KMS-11 (cell line): ENCODE results near the gene CHRNA1.

ENCODE experiments used
- H2AFZ ChIP-seq: fragments of 200-600 bp; sonication (generic); 2 replicates; pipeline ENCODE4 v1.6.1; 2016; ENCODE audit warnings: antibody characterized with exemption, mixed run types, low read depth
- H3K27ac ChIP-seq: fragments of 200-600 bp; sonication (generic); 2 replicates; pipeline ENCODE4 v1.6.1; 2016; ENCODE audit warnings: mild to moderate bottlenecking, mixed run types
- H3K27me3 ChIP-seq: fragments of 200-600 bp; sonication (generic); 2 replicates; pipeline ENCODE4 v1.6.1; 2017; ENCODE audit warnings: mild to moderate bottlenecking, low read depth, mixed run types, moderate library complexity; ENCODE audit not compliant: insufficient read depth
- H3K36me3 ChIP-seq: fragments of 200-600 bp; sonication (generic); 2 replicates; pipeline ENCODE4 v1.6.1; 2017; ENCODE audit warnings: mild to moderate bottlenecking, mixed run types; ENCODE audit not compliant: insufficient read depth
- H3K4me1 ChIP-seq: fragments of 200-600 bp; sonication (generic); 2 replicates; pipeline ENCODE4 v1.6.1; 2016; ENCODE audit warnings: mild to moderate bottlenecking, low read depth, mixed run types; ENCODE audit not compliant: poor library complexity, severe bottlenecking
- H3K4me2 ChIP-seq: fragments of 200-600 bp; sonication (generic); 2 replicates; pipeline ENCODE4 v1.7.0; 2016; ENCODE audit warnings: mild to moderate bottlenecking, mixed run types
- H3K4me3 ChIP-seq: fragments of 200-600 bp; sonication (generic); IDR thresholded peaks from 2 replicates; pipeline ENCODE4 v1.6.1; 2017; ENCODE audit warnings: low read depth, low read length, mixed read lengths; ENCODE audit not compliant: insufficient read depth
- H3K79me2 ChIP-seq: fragments of 200-600 bp; sonication (generic); 2 replicates; pipeline ENCODE4 v1.6.1; 2016; ENCODE audit warnings: low read depth, mixed run types; ENCODE audit not compliant: insufficient read depth
- H3K9ac ChIP-seq: fragments of 200-600 bp; sonication (generic); 2 replicates; pipeline ENCODE4 v1.6.1; 2016; ENCODE audit warnings: mild to moderate bottlenecking, mixed run types
- H4K20me1 ChIP-seq: fragments of 200-600 bp; sonication (generic); 2 replicates; pipeline ENCODE4 v1.6.1; 2016; ENCODE audit warnings: mild to moderate bottlenecking, mixed run types; ENCODE audit not compliant: insufficient read depth
- TF ChIP-seq, protein P1 (sequence below): fragments of 200-600 bp; sonication (generic); conservative IDR thresholded peaks from 2 replicates; pipeline ENCODE4 v1.6.1; 2017; ENCODE audit warnings: low read depth, mild to moderate bottlenecking, antibody characterized with exemption, low read length, moderate library complexity, mixed read lengths

CHRNA1 gene

DNA sequence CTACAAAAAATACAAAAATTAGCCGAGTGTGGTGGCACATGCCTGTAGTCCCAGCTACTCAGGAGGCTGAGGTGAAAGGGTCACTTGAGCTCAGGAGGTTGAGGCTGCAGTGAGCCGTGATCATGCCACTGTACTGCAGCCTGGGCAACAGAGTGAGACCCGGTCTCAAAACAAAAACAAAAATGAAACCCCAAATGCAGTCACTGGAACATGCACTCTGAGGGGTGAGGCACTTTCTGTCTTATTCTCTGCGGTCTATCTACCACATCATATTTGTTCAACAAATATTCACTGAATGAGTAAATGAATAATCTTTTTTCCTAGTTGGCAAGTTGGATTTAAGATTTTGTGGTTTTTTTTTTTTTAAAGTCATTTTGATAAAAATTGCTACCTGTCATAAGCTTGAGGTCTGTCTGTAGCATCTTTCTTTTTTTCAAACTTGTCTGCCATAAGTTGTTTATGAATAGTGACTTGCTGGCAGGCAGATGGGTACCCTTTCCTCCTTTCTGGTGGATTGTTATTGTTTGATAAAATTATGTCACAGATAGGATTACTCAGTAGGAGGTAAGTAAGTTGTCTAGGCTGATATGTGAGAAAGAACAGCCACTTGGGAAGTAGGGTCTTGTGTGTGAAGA is 11.8 kb downstream of the CHRNA1 start:
- H3K4me2 ChIP-seq, result no peak overlapping the region
- no peaks in the 10 kb centered on the region for H3K36me3 ChIP-seq

DNA sequence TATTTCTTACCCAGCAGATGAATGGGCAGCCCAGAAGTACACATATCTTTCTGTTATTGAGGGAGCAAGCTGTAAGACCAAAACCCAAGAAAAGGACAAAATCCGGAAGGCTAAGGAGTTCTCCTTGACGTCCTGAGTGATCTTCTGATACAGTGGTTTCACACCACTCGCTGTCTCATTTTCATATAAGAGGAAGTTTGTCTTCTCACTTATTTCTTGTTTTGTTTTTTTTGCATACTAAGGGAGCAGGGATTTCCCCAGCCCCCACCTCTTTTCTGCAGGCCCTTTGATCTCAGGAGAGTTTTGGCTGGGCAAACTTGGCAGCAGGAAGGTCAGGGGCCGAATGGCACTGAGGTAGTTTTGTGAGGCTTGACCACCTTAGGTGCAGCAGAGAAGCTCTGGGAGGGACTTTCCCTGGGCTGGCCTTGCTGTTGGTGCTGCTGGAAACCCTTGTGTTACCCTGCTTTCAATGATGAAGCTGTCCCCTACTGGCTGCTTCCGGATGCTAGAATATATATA is 13.3 kb downstream of the CHRNA1 start:
- TF ChIP-seq, protein P1, sequence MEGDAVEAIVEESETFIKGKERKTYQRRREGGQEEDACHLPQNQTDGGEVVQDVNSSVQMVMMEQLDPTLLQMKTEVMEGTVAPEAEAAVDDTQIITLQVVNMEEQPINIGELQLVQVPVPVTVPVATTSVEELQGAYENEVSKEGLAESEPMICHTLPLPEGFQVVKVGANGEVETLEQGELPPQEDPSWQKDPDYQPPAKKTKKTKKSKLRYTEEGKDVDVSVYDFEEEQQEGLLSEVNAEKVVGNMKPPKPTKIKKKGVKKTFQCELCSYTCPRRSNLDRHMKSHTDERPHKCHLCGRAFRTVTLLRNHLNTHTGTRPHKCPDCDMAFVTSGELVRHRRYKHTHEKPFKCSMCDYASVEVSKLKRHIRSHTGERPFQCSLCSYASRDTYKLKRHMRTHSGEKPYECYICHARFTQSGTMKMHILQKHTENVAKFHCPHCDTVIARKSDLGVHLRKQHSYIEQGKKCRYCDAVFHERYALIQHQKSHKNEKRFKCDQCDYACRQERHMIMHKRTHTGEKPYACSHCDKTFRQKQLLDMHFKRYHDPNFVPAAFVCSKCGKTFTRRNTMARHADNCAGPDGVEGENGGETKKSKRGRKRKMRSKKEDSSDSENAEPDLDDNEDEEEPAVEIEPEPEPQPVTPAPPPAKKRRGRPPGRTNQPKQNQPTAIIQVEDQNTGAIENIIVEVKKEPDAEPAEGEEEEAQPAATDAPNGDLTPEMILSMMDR, result no peak
- H3K4me1 ChIP-seq, result peaks cover 20% of the 10 kb centered on the region
- no peaks in the 10 kb centered on the region for H3K27me3 ChIP-seq
- H3K4me3 ChIP-seq, result no peak overlapping the region
- H3K4me2 ChIP-seq, result no peak overlapping the region
- no peaks in the 10 kb centered on the region for H4K20me1 ChIP-seq
- H3K79me2 ChIP-seq, result no peaks in the 10 kb centered on the region
- no peak overlapping the region for H3K27ac ChIP-seq
- H2AFZ ChIP-seq, result no peak overlapping the region
- no peaks in the 10 kb centered on the region for H3K36me3 ChIP-seq
- no peak overlapping the region for H3K9ac ChIP-seq

More for the DNA sequence above, 11.8 kb downstream of the CHRNA1 start:
- H3K27ac ChIP-seq, result no peak overlapping the region
- no peak overlapping the region for H2AFZ ChIP-seq
- no peaks in the 10 kb centered on the region for H4K20me1 ChIP-seq
- no peak overlapping the region for H3K4me3 ChIP-seq
- H3K27me3 ChIP-seq, result no peaks in the 10 kb centered on the region
- no peak overlapping the region for H3K9ac ChIP-seq
- TF ChIP-seq, protein P1, result no peak
- H3K79me2 ChIP-seq, result no peaks in the 10 kb centered on the region
- H3K4me1 ChIP-seq, result peaks cover 20% of the 10 kb centered on the region

DNA sequence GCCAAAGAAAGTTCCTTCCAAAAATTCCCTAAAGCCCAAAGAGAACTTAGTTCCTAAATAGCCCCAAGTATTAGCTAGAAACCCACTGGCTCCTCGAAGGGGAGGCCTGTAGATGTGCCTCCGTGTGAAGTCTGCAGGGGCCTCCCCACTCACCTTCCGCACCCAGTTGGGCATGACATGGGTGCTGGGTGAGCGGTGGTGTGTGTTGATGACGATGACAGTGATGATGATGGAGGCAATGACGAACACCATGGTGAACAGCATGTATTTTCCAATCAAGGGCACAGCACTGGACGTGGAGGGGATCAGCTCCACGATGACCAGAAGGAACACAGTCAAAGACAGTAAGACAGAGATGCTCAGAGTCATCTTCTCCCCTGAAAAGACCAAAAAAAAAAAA is 14.5 kb downstream of the CHRNA1 start:
- Histone ChIP-seq H3K9ac (no peak overlapping the region), H2AFZ (no peak overlapping the region), H3K79me2 (no peaks in the 10 kb centered on the region), H3K4me3 (no peak overlapping the region), H3K36me3 (no peaks in the 10 kb centered on the region), H3K4me1 (peaks cover 20% of the 10 kb centered on the region), H3K27me3 (no peaks in the 10 kb centered on the region), H3K4me2 (no peak overlapping the region), H4K20me1 (no peaks in the 10 kb centered on the region), H3K27ac (no peak overlapping the region)
- TF ChIP-seq, protein P1, result no peak

DNA sequence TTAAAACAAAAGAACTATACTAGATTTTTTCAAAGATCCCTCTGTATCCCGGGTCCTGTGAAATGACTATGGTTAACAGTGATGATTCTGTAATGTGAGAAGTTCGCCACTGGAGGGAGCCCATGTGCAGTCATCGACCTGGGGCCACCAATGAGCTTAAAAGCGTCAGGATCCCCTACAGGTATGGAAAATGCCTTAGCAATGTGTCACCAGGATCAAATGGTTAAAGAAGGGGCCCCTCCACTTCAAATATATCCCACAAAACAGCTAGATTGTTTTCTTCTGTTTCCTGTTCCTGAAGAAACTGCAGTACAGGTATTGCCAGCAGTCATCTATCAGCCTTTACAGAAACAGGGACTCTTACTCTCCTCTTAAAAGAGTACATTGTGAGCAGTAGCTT is 15.3 kb downstream of the CHRNA1 start:
- Histone ChIP-seq H3K4me3 (no peak overlapping the region), H4K20me1 (no peaks in the 10 kb centered on the region), H3K4me2 (no peak overlapping the region), H3K4me1 (peaks cover 20% of the 10 kb centered on the region), H3K27ac (no peak overlapping the region), H3K36me3 (no peaks in the 10 kb centered on the region), H3K79me2 (no peaks in the 10 kb centered on the region), H2AFZ (no peak overlapping the region), H3K9ac (no peak overlapping the region), H3K27me3 (no peaks in the 10 kb centered on the region)
- TF ChIP-seq, protein P1, result peak; percentile 89
